ENCODE data around the gene DAPK1.

The DAPK1 gene

DNA sequence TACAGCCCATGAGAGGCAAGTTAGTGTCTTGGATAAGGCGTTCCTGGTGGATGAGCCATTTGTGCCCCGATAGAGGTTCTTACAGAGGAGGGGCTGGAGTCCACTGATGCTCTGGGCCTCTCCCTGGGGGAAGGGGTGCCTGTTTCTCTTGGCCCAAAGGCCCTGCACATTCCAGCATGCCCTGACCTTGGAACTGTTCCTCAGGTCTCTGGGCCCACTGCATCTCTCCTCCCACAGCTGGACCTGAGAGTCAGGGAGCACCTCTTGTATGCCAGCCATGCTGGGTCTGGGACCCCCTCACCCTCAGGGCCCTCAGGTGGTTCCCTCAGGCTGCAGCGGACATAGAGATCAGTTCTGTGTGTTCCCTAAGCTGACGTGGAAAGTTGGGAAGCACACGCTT, 26.4 kb downstream of the DAPK1 start:
- Histone ChIP-seq H4K20me1 (ENCODE audit: insufficient read depth) (no peaks in the 10 kb centered on the region), H2AFZ (ENCODE audit: low read depth) (no peak overlapping the region), H3K27ac (no peak overlapping the region), H3K27me3 (ENCODE audit: insufficient read depth, low read depth) (no peaks in the 10 kb centered on the region), H3K4me2 (no peak overlapping the region), H3K4me1 (ENCODE audit: low read depth, poor library complexity, severe bottlenecking) (no peaks in the 10 kb centered on the region), H3K4me3 (IDR thresholded peaks at IDR 0.05; ENCODE audit: insufficient read depth, low read depth, low read length) (no peak overlapping the region), H3K36me3 (ENCODE audit: insufficient read depth) (no peaks in the 10 kb centered on the region), H3K79me2 (ENCODE audit: insufficient read depth, low read depth) (no peaks in the 10 kb centered on the region), H3K9ac (no peak overlapping the region)
- TF ChIP-seq, protein P1, sequence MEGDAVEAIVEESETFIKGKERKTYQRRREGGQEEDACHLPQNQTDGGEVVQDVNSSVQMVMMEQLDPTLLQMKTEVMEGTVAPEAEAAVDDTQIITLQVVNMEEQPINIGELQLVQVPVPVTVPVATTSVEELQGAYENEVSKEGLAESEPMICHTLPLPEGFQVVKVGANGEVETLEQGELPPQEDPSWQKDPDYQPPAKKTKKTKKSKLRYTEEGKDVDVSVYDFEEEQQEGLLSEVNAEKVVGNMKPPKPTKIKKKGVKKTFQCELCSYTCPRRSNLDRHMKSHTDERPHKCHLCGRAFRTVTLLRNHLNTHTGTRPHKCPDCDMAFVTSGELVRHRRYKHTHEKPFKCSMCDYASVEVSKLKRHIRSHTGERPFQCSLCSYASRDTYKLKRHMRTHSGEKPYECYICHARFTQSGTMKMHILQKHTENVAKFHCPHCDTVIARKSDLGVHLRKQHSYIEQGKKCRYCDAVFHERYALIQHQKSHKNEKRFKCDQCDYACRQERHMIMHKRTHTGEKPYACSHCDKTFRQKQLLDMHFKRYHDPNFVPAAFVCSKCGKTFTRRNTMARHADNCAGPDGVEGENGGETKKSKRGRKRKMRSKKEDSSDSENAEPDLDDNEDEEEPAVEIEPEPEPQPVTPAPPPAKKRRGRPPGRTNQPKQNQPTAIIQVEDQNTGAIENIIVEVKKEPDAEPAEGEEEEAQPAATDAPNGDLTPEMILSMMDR (conservative IDR thresholded peaks at IDR 0.05; ENCODE audit: low read depth, low read length), result no peak

- H3K79me2 ChIP-seq (ENCODE audit: insufficient read depth, low read depth), result no peaks in the 10 kb centered on the region
- TF ChIP-seq, protein P1 (conservative IDR thresholded peaks at IDR 0.05; ENCODE audit: low read depth, low read length), result no peak
Observed at GRCh38 chr9:87525546-87526303, 28.1 kb downstream of the DAPK1 start.

GRCh38 chr9:87527211-87527916, 29.7 kb downstream of the DAPK1 start:
- H3K4me3 ChIP-seq (IDR thresholded peaks at IDR 0.05; ENCODE audit: insufficient read depth, low read depth, low read length), result no peak overlapping the region
- H3K4me2 ChIP-seq, result no peak overlapping the region
- no peaks in the 10 kb centered on the region for H3K27me3 ChIP-seq (ENCODE audit: insufficient read depth, low read depth)
- no peaks in the 10 kb centered on the region for H3K36me3 ChIP-seq (ENCODE audit: insufficient read depth)
- H3K4me1 ChIP-seq (ENCODE audit: low read depth, poor library complexity, severe bottlenecking), result no peaks in the 10 kb centered on the region
- H3K9ac ChIP-seq, result no peak overlapping the region
- TF ChIP-seq, protein P1 (conservative IDR thresholded peaks at IDR 0.05; ENCODE audit: low read depth, low read length), result no peak
- no peak overlapping the region for H3K27ac ChIP-seq
- H2AFZ ChIP-seq (ENCODE audit: low read depth), result no peak overlapping the region
- no peaks in the 10 kb centered on the region for H4K20me1 ChIP-seq (ENCODE audit: insufficient read depth)
- H3K79me2 ChIP-seq (ENCODE audit: insufficient read depth, low read depth), result no peaks in the 10 kb centered on the region

More at GRCh38 chr9:87525546-87526303, 28.1 kb downstream of the DAPK1 start:
- H2AFZ ChIP-seq (ENCODE audit: low read depth), result no peak overlapping the region
- H3K27me3 ChIP-seq (ENCODE audit: insufficient read depth, low read depth), result no peaks in the 10 kb centered on the region
- H3K4me2 ChIP-seq, result no peak overlapping the region
- no peak overlapping the region for H3K9ac ChIP-seq
- H4K20me1 ChIP-seq (ENCODE audit: insufficient read depth), result no peaks in the 10 kb centered on the region
- no peak overlapping the region for H3K27ac ChIP-seq
- no peak overlapping the region for H3K4me3 ChIP-seq (IDR thresholded peaks at IDR 0.05; ENCODE audit: insufficient read depth, low read depth, low read length)
- no peaks in the 10 kb centered on the region for H3K36me3 ChIP-seq (ENCODE audit: insufficient read depth)
- no peaks in the 10 kb centered on the region for H3K4me1 ChIP-seq (ENCODE audit: low read depth, poor library complexity, severe bottlenecking)

DNA sequence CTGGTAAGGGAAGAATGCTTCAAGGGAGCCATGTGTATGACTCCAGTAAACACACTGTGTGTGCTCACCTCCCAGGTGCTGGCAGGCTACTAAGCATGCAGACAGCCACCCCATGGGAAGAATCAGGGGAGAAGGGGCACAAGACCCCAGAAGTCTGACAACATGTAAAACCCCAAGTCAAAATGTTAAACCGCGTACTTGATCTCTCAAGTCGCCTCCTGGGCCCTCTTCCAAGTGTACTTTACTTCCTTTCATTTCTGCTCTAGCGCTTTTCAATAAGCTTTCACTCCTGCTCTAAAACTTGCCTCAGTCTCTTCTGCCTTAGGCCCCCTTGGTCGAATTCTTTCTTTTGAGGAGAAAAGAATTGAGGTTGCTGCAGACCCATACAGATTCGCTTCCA, 31.3 kb downstream of the DAPK1 start:
- Histone ChIP-seq H2AFZ (ENCODE audit: low read depth) (no peak overlapping the region), H3K4me2 (no peak overlapping the region), H3K27ac (no peak overlapping the region), H3K9ac (no peak overlapping the region), H4K20me1 (ENCODE audit: insufficient read depth) (no peaks in the 10 kb centered on the region), H3K4me1 (ENCODE audit: low read depth, poor library complexity, severe bottlenecking) (no peaks in the 10 kb centered on the region), H3K36me3 (ENCODE audit: insufficient read depth) (no peaks in the 10 kb centered on the region), H3K79me2 (ENCODE audit: insufficient read depth, low read depth) (no peaks in the 10 kb centered on the region), H3K4me3 (IDR thresholded peaks at IDR 0.05; ENCODE audit: insufficient read depth, low read depth, low read length) (no peak overlapping the region), H3K27me3 (ENCODE audit: insufficient read depth, low read depth) (no peaks in the 10 kb centered on the region)
- TF ChIP-seq, protein P1 (conservative IDR thresholded peaks at IDR 0.05; ENCODE audit: low read depth, low read length), result no peak
